IPS-NIHi11 (cell line): ENCODE data around the gene TECTA.
A peak's percentile ranks its signal among the peaks of the same experiment; 100 is the strongest.
"Not testable (repeated sequence)": the region's sequence is repeated elsewhere in the genome, so short reads cannot be mapped to it uniquely, and the experiment has no call there.

Experiments used
- DNase-seq: peaks from one replicate; pipeline ENCODE4 v3.0.0; 2012; ENCODE audit warnings: mixed read lengths, low spot score

Gene TECTA

DNA sequence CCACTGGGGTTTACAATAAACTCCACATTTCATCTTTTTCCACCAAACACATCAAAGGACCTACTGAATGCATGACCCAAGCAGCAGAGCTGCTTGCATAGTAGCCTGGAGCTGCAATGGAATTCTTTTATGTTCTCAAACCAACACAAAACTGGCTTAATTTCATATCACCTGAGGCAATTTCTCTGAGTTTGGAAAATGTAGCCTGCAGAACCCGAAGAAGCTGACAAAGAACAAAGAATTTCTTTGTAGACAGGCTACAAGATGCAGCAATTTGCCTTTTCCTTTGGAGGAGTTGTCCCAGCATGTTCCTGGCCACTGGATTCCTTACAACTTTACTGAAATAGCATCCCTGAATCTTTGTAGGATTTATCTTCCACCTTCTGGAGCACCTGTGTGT lies 5.5 kb upstream of the TECTA start:
- DNase-seq = no peak

DNA sequence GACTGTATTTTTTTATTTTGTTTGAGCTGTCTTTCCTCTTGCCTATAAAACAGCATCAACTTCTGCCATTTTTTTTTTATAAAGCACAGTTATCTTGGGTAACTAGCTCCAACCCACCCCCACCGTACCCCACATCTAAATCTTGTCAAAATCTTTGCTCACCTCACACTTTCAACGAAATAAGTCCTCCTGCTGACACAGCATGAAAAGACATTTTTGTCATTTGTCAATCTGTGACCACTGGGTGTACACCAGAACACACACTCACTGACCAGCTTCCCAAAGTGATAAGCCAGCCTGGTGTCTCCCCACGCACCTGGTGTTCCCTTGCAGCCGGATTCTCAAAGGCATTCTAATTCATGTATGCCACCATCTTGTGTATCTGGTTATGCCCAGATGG lies 1.7 kb upstream of the TECTA start:
- DNase-seq = no peak

DNA sequence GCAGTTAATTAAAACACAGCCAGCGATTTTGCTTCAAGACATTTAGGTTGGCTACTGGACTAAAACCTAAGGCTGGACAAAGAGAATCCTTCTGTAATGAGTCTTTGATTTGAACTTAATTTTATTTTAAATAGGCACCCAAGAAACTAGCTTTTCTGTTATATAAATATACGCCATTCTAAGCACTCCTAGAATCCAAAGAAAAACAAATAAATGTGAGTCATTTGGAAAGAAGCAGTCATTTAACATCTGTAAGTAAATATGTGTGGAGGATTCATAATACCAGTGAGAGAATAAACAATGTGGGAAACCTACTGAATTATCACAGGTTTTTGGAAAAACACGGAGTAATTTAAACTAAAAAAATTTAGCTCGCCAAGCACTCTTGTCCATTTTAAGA lies 1.2 kb upstream of the TECTA start:
- DNase-seq = no peak

DNA sequence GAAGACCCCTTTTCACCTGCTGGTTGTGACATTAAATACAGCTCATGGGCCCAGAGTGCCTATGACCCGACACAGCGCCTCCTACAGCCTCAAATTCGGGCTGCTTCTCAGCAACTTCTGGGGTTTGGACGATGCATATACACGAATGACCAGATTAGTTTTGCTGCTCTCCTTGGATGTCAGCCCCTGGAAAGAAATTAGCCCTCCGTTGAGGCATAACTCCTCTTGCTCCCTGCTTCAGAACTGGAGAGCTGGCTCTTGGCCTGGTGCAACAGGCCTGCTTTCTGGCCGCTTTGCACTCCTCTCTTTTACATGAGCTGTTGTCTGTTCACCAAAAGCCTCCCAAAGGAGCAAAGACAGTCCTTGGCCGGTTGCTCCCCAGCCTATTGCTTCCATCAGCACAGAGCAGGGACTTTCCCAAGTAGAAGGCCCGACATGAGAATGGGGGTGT lies 3.3 kb downstream of the TECTA start:
- DNase-seq = peak; percentile 42

DNA sequence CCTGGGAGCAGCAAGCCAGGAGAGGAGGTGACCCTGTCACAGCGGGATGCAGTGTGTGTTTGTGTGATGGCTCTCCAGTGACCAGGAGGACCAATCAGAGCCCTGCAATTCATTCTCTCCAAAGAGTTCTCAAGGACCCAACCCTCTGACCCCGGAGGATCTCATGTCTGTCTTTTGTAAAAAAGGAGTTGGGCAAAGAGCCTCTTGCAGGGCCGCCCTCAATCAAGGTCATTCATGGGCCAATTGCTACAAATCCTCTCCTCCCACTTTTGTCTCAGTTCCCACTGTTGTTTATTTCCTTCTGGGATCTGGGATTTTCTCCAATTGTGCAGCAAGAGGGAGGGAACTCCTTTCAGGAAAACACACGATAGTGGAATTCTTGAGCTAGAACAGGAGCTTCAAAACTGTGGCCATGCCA lies 4.0 kb downstream of the TECTA start:
- DNase-seq = no peak

DNA sequence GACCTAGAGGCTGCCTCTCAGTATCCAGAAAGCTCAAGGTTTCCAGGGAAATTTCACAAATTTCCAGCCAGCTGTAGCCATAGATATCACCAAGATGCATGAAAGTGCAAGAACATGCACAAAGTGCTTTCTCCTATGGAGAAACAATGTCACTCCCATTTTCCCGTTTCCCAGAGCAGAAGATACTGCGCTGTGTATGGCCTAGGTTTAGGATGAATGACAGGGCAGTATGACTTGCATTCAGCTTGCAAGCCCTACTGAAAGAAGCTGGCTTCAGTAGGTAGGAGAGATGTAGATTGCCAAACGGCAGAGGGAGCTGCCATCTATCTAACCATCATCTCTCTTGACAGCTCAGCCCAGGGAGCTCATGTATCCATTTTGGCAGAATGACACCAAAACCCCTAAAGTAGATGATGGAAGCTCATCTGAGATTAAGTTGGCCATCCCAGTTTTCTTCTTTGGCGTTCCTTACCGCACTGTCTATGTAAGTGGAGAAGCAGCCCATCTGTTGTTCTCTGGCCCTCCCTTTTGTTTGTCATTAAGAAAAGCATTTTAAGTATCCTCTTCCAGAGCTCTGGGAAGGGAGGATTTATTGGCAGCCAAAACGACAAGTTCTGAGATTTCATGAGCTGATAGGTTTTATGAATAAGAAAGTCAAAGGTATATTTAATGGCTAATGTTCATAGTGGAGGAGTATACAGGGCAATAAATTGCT lies 4.6 kb downstream of the TECTA start:
- DNase-seq = no peak

DNA sequence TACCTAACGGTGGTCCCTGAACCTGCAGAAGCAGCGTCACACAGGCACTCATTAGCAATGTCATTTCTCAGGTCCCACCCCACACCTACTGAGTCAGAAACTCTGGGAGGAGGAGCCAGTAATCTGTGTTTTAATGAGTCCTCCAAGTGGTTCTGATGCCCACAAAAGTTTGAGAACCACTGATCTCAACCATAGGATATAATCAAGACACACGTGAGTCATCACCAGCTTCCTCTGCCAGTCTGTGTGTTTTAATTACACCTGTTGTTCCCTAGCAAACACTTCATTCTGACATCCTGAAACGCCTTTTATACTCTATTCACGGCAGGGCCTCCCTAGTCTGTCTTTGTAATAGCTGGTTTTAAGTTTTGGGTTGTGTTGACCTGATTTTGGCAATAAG lies 5.8 kb downstream of the TECTA start:
- no peak for DNase-seq

DNA sequence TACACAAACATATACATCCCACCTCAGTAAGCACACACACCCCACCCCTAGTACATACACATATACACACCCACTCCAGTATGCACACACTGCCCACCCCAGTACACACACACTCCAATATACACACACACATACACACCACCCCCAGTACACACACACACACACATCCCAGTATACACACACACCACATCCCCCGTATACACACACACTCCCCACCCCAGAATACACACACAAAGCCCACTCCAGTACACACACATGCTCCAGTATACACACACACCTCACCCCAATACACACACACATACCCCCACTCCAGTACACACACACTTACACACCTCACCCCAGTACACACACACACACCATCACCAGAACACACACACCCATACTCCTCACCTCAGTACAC lies 7.4 kb downstream of the TECTA start:
- DNase-seq = no peak

DNA sequence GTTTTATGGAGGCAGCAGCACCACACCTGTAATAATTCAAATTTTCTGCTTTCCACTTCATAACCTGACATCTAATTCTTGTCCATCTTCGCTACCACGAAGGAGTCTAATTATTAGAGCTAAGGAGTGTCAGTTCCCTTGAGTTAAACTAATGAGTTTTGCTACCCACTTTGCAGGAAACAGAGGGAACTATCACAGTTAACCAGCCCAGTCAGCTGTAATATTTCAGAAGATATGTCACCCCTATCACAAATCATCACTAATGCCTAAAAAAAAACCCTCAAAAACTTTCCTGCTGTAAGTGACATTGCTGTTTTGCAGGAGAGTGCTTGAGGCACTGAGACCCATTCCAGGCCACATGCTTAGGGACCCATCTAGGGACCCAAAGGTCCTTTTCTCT lies 8.4 kb downstream of the TECTA start:
- no peak for DNase-seq

DNA sequence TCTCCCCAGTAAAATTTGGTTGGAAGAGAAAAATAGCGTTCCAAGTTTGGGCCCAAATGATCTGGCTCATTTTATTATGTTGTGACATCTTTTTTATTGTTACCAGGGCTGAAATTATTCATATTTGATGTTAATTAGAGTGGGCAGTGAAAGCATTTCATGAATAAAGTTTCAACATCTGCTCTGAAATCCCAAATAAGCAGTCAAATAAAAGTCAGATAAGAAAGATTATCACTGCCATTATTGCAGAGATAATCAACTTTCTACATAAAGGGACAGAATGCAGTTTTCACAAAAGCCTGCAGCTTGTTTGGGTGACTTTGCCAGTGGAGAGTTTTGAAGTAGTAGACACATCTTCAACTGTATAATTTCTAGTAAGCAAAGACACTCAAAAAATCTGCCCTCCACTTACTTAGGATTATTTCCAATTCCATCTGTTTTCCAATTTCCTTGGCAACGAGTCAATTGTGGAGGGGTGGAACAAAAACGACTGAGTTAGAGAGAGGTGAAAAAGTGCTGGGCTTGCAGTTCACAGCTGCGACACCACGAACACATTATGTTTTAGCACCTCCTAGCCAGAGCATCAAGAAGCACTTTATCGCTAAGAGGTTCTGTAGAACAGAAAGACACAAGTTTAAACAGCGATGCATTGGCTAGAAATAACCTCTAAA lies 9.0 kb downstream of the TECTA start:
- DNase-seq = no peak

DNA sequence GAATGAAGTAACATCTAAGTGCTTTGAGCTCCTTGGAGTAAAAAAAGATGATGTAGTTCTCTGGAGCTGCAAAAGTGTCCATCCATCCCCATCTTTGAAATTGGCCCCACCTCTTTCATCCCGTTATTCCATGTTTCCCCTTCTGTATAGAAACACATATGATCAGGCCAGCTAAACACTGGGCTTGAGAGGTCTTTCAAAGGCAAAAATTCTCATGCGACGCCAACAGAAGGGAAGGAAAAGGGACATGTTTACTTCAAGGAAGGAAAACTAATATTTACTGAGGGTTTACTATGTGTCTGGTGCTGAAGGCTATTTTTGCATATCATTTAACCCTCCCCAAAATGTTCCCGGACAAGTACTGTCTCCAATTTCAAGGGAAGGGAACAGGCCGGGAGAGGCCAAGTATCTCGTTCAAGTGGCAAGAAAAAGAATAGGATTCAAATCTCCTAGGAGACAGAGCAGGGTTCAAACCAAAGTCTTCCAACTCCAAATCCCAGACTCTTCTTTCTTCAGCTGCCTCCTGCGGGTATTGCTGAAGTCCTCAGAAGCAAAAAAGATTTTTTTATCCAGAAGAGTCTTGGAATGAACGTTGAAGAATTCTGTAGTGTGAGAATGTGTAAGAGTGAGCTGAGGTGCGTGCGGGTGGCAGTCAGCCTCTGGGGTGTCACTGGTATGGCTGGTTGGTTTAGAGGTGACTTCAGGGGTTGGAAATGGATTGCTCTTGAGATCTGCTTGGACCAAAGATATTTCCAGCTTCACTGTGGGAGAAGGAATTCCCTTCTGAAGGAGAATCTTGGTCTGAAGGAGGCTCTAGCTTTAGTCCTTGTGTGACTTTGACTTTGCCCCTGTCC lies 10.1 kb downstream of the TECTA start:
- DNase-seq = no peak

DNA sequence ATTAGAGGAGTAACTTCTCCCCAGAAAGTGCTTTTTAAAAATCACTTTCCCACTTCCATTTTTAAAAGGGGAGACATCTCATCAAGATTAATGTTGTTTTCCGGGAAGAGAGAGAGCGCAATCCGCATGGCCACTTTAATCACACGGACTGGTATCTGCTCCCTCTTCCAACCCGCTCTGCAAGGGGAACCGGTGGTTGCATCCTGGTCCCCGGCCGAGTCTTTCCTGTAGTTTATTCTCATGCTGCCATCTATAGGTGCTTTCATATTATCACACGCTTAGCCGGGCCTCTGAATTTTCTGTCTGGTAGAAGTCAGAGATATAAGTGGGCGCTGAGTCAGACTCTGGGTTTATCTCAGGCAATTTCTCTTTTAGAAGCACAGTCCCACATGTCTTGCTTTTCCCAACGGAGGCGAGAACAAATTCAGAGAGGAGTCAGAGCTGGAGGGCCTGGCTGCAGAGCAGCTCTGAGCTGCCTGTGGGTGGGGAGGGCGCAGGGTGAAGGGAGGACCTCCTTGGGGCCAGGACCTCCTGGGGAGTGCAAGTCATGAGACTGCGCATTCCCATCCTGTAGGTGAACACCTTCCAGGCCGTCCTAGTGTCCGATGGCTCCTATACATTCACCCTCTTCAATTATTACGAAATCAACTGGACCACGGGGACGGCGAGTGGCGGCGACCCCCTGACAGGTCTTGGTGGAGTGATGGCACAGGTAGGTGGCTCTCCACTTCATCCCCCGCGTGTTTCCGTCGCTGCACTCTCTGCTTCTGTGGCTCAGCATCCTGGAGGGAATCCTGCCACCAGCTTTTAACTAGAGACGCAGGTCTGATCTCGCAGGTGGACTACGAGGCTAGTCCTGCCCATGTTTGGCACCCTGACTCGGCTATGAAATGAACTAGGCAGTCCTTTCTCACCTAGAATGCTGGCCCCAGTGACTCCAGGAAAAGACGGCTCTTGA lies 11.7 kb downstream of the TECTA start:
- peak; percentile 89 for DNase-seq

DNA sequence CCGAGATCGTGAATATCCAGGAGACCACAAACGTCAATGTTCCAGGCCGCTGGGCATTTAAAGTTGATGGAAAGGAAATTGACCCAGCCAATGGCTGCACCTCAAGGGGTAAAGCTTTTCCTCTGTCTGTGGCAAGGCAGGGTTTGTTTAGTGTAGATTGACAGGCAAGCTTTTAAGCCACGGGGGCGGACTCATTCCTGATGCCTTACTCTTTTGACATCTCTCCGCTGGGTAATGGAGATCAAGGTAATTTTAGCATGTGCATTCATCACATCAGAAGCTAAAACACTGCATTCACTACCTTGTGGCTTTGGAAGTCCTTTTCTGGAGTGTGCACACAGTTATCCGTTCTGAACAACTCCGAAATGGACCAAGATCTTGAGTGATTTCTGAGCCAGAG lies 12.6 kb downstream of the TECTA start:
- no peak for DNase-seq

DNA sequence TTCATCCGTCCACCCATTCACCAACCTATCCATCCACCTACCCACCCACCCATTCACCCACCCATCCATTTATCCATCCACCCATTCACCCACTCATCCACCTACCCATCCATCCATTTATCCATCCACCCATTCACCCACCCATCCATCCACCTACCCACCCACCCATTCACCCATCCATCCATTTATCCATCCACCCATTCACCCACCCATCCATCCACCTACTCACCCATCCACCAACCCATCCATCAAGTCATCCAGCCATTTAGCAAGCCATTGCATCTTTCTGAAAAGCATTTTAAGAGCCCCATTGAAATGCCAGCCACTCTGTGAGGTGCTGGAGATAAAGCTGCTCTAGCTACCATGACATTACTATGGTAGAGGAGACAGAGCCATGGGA lies 14.0 kb downstream of the TECTA start:
- DNase-seq = not testable (repeated sequence)

DNA sequence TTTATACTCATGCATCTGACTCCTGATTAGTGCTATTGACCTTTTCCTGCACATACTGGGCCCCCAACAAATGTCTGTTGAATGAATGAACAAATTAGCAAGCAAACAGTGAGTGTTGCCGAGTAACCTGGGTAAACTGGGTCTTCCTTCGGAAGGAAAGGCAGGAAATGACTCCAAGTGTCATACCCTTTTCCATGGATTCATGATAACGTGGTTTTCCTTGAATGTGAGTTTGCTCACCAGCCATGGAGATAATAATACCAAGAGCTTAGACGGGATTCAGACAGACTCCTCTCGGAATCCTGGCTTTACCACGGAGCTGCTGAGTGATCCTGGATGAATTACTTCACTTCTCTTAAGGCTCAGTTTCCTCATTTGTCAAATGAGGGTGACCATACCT lies 16.7 kb downstream of the TECTA start:
- no peak for DNase-seq

DNA sequence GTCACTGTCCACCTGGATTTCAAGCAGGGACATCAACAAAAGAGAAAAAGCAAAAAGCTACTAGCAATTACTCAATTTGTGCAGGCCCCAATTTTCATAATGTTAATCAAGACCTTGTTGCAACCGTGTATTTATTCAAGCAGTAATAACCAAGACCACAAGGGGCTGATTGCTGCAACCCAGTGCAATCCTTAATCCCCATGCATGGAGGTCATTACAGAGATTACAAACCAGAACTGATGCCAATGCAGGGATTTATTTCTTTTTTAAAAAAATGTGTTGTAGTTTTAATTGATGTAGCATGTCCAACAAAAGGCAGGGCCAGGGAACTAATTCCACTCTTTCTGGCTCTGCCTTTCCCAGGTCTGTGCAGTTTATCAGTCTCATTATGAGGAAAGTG lies 18.4 kb downstream of the TECTA start:
- no peak for DNase-seq

DNA sequence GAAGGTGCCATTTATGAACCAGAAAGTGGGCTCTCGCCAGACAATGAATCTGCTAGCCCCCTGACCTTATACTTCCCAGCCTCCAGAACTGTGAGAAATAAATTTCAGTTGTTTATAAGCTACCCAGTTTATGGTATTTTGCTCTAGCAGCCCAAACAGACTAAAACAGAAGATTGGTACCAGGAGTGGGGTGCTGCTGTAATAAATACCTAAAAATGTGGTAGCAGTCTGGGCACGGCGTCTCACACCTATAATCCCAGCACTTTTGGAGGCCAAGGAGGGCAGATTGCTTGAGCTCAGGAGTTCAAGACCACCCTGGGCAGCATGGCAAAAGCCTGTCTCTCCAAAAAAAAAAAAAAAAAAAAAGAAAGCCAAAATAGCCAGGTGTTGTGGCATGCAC lies 21.3 kb downstream of the TECTA start:
- DNase-seq = no peak

DNA sequence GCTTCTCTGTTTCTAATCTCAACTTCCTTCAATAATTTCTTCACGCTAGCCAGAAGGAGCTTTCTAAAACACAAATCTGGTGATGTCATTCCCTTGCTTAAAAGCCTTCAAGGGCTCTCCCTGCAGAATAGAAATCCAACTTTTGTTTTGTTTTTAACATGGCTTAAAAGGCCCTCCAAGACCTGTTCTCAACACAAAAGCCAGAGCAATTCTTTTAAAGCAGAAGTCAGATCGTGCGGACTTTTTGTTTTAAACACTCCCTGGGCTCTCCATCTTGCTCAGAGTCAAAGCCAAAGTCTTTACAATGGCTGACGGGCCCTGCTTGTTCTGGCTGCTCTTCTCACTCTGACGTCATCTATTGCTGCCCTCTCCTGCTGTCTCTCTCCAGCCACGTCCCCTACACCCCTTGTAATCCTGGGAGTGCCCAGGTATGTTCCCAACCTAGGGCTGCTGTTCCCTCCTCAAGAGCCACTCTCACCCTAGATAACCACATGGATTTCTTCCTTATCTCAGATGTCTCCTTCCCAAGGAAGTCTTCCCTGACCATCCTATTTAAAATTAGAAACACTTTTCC lies 22.5 kb downstream of the TECTA start:
- no peak for DNase-seq

DNA sequence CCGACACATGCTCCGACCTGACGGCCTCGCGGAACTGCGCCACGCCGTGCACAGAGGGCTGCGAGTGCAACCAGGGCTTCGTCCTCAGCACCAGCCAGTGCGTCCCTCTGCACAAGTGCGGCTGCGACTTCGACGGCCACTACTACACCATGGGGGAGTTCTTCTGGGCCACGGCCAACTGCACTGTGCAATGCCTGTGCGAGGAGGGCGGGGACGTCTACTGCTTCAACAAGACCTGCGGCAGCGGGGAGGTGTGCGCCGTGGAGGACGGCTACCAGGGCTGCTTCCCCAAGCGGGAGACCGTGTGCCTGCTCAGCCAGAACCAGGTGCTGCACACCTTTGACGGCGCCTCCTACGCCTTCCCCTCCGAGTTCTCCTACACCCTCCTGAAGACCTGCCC lies 26.8 kb downstream of the TECTA start:
- DNase-seq = no peak

DNA sequence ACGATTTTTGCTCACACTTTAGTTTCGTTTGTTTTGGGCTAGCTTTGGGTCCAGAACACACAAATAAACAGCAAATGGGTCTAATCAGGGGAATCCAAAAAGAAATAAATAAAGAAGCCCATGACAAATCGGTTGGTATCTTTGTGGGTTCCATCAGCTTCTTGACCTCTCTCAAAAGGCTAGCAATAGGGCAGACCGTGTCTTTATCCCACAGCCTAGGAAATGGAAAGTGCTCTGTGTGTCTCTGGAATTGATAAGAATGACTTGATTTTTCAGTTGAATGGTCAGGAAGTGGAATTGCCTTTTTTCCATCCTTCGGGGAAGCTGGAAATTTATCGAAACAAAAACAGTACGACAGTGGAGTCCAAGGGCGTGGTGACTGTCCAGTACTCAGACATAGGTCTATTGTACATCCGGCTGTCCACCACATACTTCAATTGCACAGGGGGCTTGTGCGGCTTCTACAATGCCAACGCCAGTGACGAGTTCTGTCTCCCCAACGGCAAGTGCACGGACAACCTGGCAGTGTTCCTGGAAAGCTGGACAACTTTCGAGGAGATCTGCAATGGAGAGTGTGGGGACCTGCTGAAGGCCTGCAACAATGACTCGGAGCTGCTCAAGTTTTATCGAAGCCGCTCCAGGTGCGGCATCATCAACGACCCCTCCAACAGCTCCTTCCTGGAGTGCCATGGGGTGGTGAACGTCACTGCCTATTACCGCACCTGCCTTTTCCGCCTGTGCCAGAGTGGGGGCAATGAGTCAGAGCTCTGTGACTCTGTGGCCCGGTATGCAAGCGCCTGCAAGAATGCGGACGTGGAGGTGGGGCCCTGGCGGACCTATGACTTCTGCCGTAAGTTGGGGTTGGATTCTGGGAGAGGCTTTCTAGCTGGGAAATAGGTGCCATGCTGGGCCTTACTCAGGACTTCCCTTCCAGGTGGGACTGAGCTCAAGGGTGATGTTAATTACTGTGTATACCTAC lies 28.6 kb downstream of the TECTA start:
- DNase-seq = no peak
